CD8-positive, alpha-beta memory T cell (primary cell): ENCODE results near the gene CD72. TPM values are rescaled to one million over a fixed set of nuclear protein-coding genes. Genes with fewer than 3 reads are reported as not detected.

Source experiments
- CTCF ChIA-PET: fragments of 350-600 bp; sonication (Branson Sonifier 250); formaldehyde crosslinking; loops from one replicate; lab custom pipeline; 2021; ENCODE audit warnings: antibody characterized with exemption; lab: Charles Lee
- POLR2A ChIA-PET: fragments of 350-600 bp; sonication (Branson Sonifier 250); formaldehyde crosslinking; loops from one replicate; lab custom pipeline; 2021; ENCODE audit warnings: antibody characterized with exemption; lab: Charles Lee
- DNase-seq, 5 donors: peaks; one replicate each; pipeline versions ENCODE4 v3.0.0 to v3.0.0-alpha.2; 2020 to 2022; ENCODE audit warnings: mixed read lengths in 1 of 5
- H3K27ac ChIP-seq: one replicate; pipeline ENCODE4 v1.7.0; 2013; ENCODE audit warnings: low read depth, mild to moderate bottlenecking, low read length, moderate library complexity
- H3K27me3 ChIP-seq: 2 replicates; pipeline ENCODE4 v1.7.0; 2013; ENCODE audit warnings: low read length, mild to moderate bottlenecking; ENCODE audit not compliant: insufficient read depth, poor library complexity, severe bottlenecking
- H3K36me3 ChIP-seq: 2 replicates; pipeline ENCODE4 v1.7.0; 2013; ENCODE audit warnings: mild to moderate bottlenecking, low read length, moderate library complexity; ENCODE audit not compliant: insufficient read depth
- H3K4me1 ChIP-seq: 2 replicates; pipeline ENCODE4 v1.7.0; 2013; ENCODE audit warnings: mild to moderate bottlenecking, low read length, moderate library complexity; ENCODE audit not compliant: insufficient read depth
- H3K4me3 ChIP-seq: 2 replicates; pipeline ENCODE4 v1.7.0; 2013; ENCODE audit warnings: mild to moderate bottlenecking, low read length
- H3K9me3 ChIP-seq: 2 replicates; pipeline ENCODE4 v1.7.0; 2013; ENCODE audit warnings: mild to moderate bottlenecking, low read length
- H3K27ac Mint-ChIP-seq, 8 donors: one replicate each; pipeline ENCODE4 v1.8.0; 2020 to 2021; ENCODE audit warnings: mixed read lengths in 8 of 8, mild to moderate bottlenecking in 6 of 8, inconsistent platforms in 3 of 8, moderate library complexity in 3 of 8
- H3K27me3 Mint-ChIP-seq, 2 donors: one replicate each; pipeline ENCODE4 v1.8.0; 2020 to 2021; ENCODE audit warnings: mixed read lengths in 2 of 2, mild to moderate bottlenecking in 1 of 2, moderate library complexity in 1 of 2
- H3K36me3 Mint-ChIP-seq, 3 donors: one replicate each; pipeline ENCODE4 v1.8.0; 2020 to 2021; ENCODE audit warnings: mixed read lengths in 3 of 3, inconsistent platforms in 1 of 3, mild to moderate bottlenecking in 1 of 3
- H3K4me1 Mint-ChIP-seq, 3 donors: one replicate each; pipeline ENCODE4 v1.8.0; 2020 to 2021; ENCODE audit warnings: mixed read lengths in 3 of 3, inconsistent platforms in 1 of 3, mild to moderate bottlenecking in 1 of 3
- H3K4me3 Mint-ChIP-seq, 7 donors: one replicate each; pipeline ENCODE4 v1.8.0; 2020 to 2021; ENCODE audit warnings: mixed read lengths in 7 of 7, mild to moderate bottlenecking in 6 of 7, moderate library complexity in 4 of 7, inconsistent platforms in 2 of 7
- H3K9me3 Mint-ChIP-seq, 5 donors: one replicate each; pipeline ENCODE4 v1.8.0; 2020 to 2022; ENCODE audit warnings: mixed read lengths in 5 of 5, mild to moderate bottlenecking in 3 of 5, moderate library complexity in 2 of 5, inconsistent platforms in 1 of 5
- polyA plus RNA-seq: library from polyadenylated mRNA; unstranded; fragments of 300-500 nt; fragmentation: Illumina TruSeq; gene quantifications from one replicate; pipeline ENCODE4 v1.2.3, GENCODE V29; 2021
- total RNA-seq, 2 experiments: library from RNA; stranded (reverse); gene quantifications; one replicate each; pipeline ENCODE4 v1.2.3, GENCODE V29; 2021

Gene CD72
- 1 to 10 TPM; 6.4 to 6.5 TPM for total RNA-seq
- 5.1 TPM for polyA plus RNA-seq

- Mint-ChIP-seq H3K27ac (peak within 1 kb of the TSS; percentile 89 to 100 (median 98)), H3K4me1 (peaks cover 42 to 49% (median 46%) of the 10 kb centered on the region in 3 donors), H3K9me3 (no peaks in the 10 kb centered on the region), H3K4me3 (peak within 1 kb of the TSS; percentile 85 to 92 (median 89)), H3K27me3 (peaks cover 0 to 1% of the 10 kb centered on the region in 2 donors), H3K36me3 (no peaks in the 10 kb centered on the region)
- Histone ChIP-seq H3K27me3 (no peaks in the 10 kb centered on the region), H3K27ac (peak within 1 kb of the TSS; percentile 70), H3K9me3 (no peaks in the 10 kb centered on the region), H3K36me3 (no peaks in the 10 kb centered on the region), H3K4me3 (peak within 1 kb of the TSS; percentile 82), H3K4me1 (peaks cover 34% of the 10 kb centered on the region)
- POLR2A ChIA-PET = interaction anchor here (1.4 to 1.6 kb wide), 2 partner anchors 12 to 72 kb away, joined by 3 to 5 read pairs; no protein-coding TSS in a partner anchor
- no peak for DNase-seq
- CTCF ChIA-PET = interaction anchor here (1.1 to 14.7 kb wide), 7 partner anchors 10 to 138 kb away, joined by 3 to 200 read pairs (median 7); partner anchors contain the start of genes ARHGEF39, CCDC107, RMRP and SIT1
Measured at GRCh38 chr9:35618325-35618727, at the start of gene CD72. Gene CD72 (minus strand): TSS chr9:35618413. CDS start chr9:35618303, 110 bp downstream.

DNA sequence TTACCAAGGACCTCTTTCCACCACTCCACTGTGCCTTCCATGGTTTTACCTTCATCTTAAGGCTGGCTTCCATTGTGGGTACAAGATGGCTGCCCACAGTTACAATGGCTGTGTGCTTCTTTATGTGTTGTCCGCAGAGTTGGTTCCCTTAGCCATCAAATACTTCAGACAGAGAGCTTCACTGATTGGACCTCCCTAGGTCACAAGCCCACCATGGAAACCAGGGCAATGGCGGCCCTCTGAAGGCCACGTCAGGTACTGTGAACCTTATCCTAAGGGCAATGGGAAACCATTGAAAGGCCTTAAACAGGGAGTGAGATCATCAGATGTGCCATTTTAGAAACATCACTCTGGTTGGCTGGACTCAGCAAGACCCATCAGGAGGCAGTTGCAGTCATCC lies 49.7 kb upstream of the CD72 start:
- H3K4me1 ChIP-seq = peaks cover 21% of the 10 kb centered on the region
- POLR2A ChIA-PET = no interaction called here
- no peaks in the 10 kb centered on the region for H3K36me3 ChIP-seq
- Mint-ChIP-seq H3K4me1 (peaks cover 23 to 37% (median 33%) of the 10 kb centered on the region in 3 donors), H3K9me3 (no peaks in the 10 kb centered on the region), H3K36me3 (no peaks in the 10 kb centered on the region), H3K27ac (no peak overlapping the region), H3K4me3 (peak overlapping the region in 1 of 7 donors; percentile 12), H3K27me3 (peaks cover 0 to 2% of the 10 kb centered on the region in 2 donors)
- no peak overlapping the region for H3K27ac ChIP-seq
- no peak overlapping the region for H3K4me3 ChIP-seq
- CTCF ChIA-PET = interaction anchor here (2.8 to 8.6 kb wide), 2 partner anchors 10 to 27 kb away, joined by 11 to 82 read pairs; partner anchors contain the start of genes CCDC107 and RMRP
- H3K27me3 ChIP-seq = no peaks in the 10 kb centered on the region
- H3K9me3 ChIP-seq = no peaks in the 10 kb centered on the region
- no peak for DNase-seq

DNA sequence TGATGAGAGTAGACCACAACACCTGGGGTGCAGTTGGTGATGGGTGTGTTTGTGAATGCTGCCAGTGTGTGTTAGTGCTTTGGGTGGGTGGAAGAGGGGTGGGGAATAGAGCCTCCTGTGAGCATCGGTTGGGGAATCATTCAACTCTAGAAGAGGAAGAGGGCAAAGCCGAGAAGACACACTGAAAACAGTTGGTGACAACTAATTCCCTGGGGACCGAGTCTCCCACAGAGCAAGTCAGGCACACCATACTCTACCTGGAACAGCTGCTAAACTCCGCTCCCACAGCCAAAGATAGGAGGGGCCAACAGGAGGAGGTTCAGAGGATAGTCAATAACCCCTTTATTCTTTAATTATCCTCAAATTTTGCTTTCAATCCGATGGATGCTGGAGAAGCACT lies 48.3 kb upstream of the CD72 start:
- ChIA-PET CTCF (interaction anchor here (1.6 to 8.6 kb wide), 5 partner anchors 9 to 58 kb away, joined by 3 to 82 read pairs (median 11); partner anchors contain the start of genes CCDC107 and RMRP), POLR2A (no interaction called here)
- Histone ChIP-seq H3K36me3 (no peaks in the 10 kb centered on the region), H3K27me3 (no peaks in the 10 kb centered on the region), H3K4me3 (no peak overlapping the region), H3K9me3 (no peaks in the 10 kb centered on the region), H3K4me1 (peaks cover 35% of the 10 kb centered on the region), H3K27ac (no peak overlapping the region)
- no peaks in the 10 kb centered on the region for H3K9me3 Mint-ChIP-seq
- peaks cover 2 to 4% (median 3%) of the 10 kb centered on the region in 3 donors for H3K36me3 Mint-ChIP-seq
- H3K4me3 Mint-ChIP-seq = peak overlapping the region in 3 of 7 donors; percentile 6 to 29 (median 28)
- peak overlapping the region in 4 of 8 donors; percentile 10 to 78 (median 22) for H3K27ac Mint-ChIP-seq
- peaks cover 0 to 2% of the 10 kb centered on the region in 2 donors for H3K27me3 Mint-ChIP-seq
- peaks cover 37 to 51% (median 46%) of the 10 kb centered on the region in 3 donors for H3K4me1 Mint-ChIP-seq
- DNase-seq = no peak

DNA sequence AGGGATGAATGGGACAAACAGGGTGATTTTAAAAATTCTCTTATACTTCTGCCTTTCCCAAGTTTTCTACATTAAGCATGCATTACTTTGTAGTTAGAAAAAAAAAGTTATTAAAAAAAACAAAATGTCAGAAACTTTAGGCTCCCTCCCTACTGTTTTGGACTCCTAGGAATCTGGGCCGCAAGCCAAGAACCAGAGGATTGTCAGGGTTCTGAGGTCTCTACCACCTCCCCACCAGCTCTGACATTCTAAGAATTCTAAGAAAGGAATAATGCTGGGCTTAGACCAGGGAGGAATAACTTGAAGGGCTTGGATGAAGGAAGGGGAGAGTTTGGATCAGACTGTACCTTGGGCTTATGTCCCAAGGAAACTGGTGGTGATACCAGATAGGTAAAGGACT lies 47.8 kb upstream of the CD72 start:
- ChIA-PET POLR2A (interaction anchor here (2.1 kb wide), 1 partner anchor 66 kb away, joined by 6 read pairs; the partner anchor contains the start of genes CREB3 and TLN1), CTCF (interaction anchor here (1.6 to 8.6 kb wide), 8 partner anchors 8 to 62 kb away, joined by 3 to 82 read pairs (median 10); partner anchors contain the start of genes CCDC107 and RMRP)
- Mint-ChIP-seq H3K4me1 (peaks cover 41 to 56% (median 52%) of the 10 kb centered on the region in 3 donors), H3K9me3 (no peaks in the 10 kb centered on the region), H3K36me3 (peaks cover 2 to 6% (median 5%) of the 10 kb centered on the region in 3 donors), H3K27ac (peak overlapping the region in 5 of 8 donors; percentile 10 to 78 (median 45)), H3K27me3 (peaks cover 0 to 2% of the 10 kb centered on the region in 2 donors), H3K4me3 (peak overlapping the region in 6 of 7 donors; percentile 16 to 91 (median 68))
- no peaks in the 10 kb centered on the region for H3K36me3 ChIP-seq
- no peaks in the 10 kb centered on the region for H3K9me3 ChIP-seq
- H3K4me3 ChIP-seq = no peak overlapping the region
- H3K4me1 ChIP-seq = peaks cover 40% of the 10 kb centered on the region
- no peak for DNase-seq
- H3K27ac ChIP-seq = no peak overlapping the region
- no peaks in the 10 kb centered on the region for H3K27me3 ChIP-seq

DNA sequence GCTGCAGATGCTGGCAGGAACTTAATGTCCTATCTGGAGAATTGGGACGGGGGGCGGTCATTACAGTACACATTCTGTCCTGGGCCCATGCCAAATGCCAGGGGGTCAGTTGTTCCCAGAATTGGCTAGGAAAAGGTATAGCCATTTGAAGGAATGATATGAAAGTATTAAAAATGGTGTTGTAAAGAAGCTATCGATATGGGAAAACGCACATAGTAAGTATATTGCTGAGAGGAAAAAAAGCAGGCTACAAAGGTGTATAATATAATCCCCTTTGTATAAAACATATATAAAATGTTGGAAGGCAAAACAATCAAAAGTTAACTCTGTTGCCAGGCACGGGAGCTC lies 47.2 kb upstream of the CD72 start:
- Mint-ChIP-seq H3K27me3 (peaks cover 0 to 2% of the 10 kb centered on the region in 2 donors), H3K36me3 (peaks cover 2 to 12% (median 10%) of the 10 kb centered on the region in 3 donors), H3K9me3 (no peaks in the 10 kb centered on the region), H3K27ac (peak overlapping the region; percentile 73 to 100 (median 96)), H3K4me1 (peaks cover 47 to 62% (median 58%) of the 10 kb centered on the region in 3 donors), H3K4me3 (peak overlapping the region; percentile 87 to 91 (median 89))
- Histone ChIP-seq H3K36me3 (peaks cover 5% of the 10 kb centered on the region), H3K9me3 (no peaks in the 10 kb centered on the region), H3K27ac (peak overlapping the region; percentile 39), H3K27me3 (no peaks in the 10 kb centered on the region), H3K4me3 (peak overlapping the region; percentile 84), H3K4me1 (peaks cover 46% of the 10 kb centered on the region)
- ChIA-PET POLR2A (interaction anchor here (1.1 to 2.1 kb wide), 2 partner anchors 60 to 67 kb away, joined by 4 to 6 read pairs; partner anchors contain the start of genes CREB3, TESK1 and TLN1), CTCF (interaction anchor here (0.7 to 8.6 kb wide), 10 partner anchors 8 to 62 kb away, joined by 3 to 82 read pairs (median 8); partner anchors contain the start of genes CCDC107 and RMRP)
- no peak for DNase-seq

- Histone ChIP-seq H3K36me3 (peaks cover 10% of the 10 kb centered on the region), H3K4me3 (peak within 1 kb of the TSS; percentile 84), H3K9me3 (no peaks in the 10 kb centered on the region), H3K27ac (peak within 1 kb of the TSS; percentile 39), H3K4me1 (peaks cover 52% of the 10 kb centered on the region), H3K27me3 (no peaks in the 10 kb centered on the region)
- peaks cover 0 to 2% of the 10 kb centered on the region in 2 donors for H3K27me3 Mint-ChIP-seq
- H3K9me3 Mint-ChIP-seq = no peaks in the 10 kb centered on the region
- POLR2A ChIA-PET = interaction anchor here (0.8 to 2.1 kb wide), 6 partner anchors 18 to 562 kb away, joined by 3 to 6 read pairs (median 4); partner anchors contain the start of genes CREB3, STOML2, TESK1 and TLN1
- peaks cover 53 to 68% (median 64%) of the 10 kb centered on the region in 3 donors for H3K4me1 Mint-ChIP-seq
- CTCF ChIA-PET = interaction anchor here (0.7 to 8.6 kb wide), 16 partner anchors 7 to 92 kb away, joined by 3 to 82 read pairs (median 6); partner anchors contain the start of genes CCDC107 and RMRP
- peak; percentile 60 to 79 (median 71) for DNase-seq
- H3K27ac Mint-ChIP-seq = peak within 1 kb of the TSS; percentile 73 to 100 (median 97)
- peaks cover 5 to 18% (median 13%) of the 10 kb centered on the region in 3 donors for H3K36me3 Mint-ChIP-seq
- H3K4me3 Mint-ChIP-seq = peak within 1 kb of the TSS; percentile 87 to 91 (median 89)
Measured at GRCh38 chr9:35664531-35665470, 46.6 kb upstream of the CD72 start, which contains the start of gene ARHGEF39. Gene ARHGEF39 (minus strand): TSS chr9:35665195. CDS start chr9:35665169, 26 bp downstream.

- POLR2A ChIA-PET = interaction anchor here (1.1 kb wide), 1 partner anchor 59 kb away, joined by 3 read pairs; no protein-coding TSS in a partner anchor
- Histone ChIP-seq H3K4me1 (peaks cover 64% of the 10 kb centered on the region), H3K27ac (peak overlapping the region; percentile 7), H3K9me3 (no peaks in the 10 kb centered on the region), H3K27me3 (no peaks in the 10 kb centered on the region), H3K4me3 (peak overlapping the region; percentile 24), H3K36me3 (peaks cover 10% of the 10 kb centered on the region)
- peak overlapping the region; percentile 18 to 91 (median 84) for H3K4me3 Mint-ChIP-seq
- H3K27ac Mint-ChIP-seq = peak overlapping the region; percentile 83 to 100 (median 99)
- CTCF ChIA-PET = interaction anchor here (1.2 to 10.0 kb wide), 5 partner anchors 16 to 220 kb away, joined by 3 to 162 read pairs (median 5); partner anchors contain the start of gene SIT1
- peaks cover 68 to 87% (median 83%) of the 10 kb centered on the region in 3 donors for H3K4me1 Mint-ChIP-seq
- H3K9me3 Mint-ChIP-seq = peaks cover 0 to 6% (median 4%) of the 10 kb centered on the region in 5 donors
- H3K27me3 Mint-ChIP-seq = peaks cover 4 to 10% of the 10 kb centered on the region in 2 donors
- DNase-seq = no peak
- peaks cover 11 to 29% (median 13%) of the 10 kb centered on the region in 3 donors for H3K36me3 Mint-ChIP-seq
Measured at GRCh38 chr9:35662437-35662836, 44.2 kb upstream of the CD72 start.
